ENCODE measurements around the gene LRRC8D.

DNA sequence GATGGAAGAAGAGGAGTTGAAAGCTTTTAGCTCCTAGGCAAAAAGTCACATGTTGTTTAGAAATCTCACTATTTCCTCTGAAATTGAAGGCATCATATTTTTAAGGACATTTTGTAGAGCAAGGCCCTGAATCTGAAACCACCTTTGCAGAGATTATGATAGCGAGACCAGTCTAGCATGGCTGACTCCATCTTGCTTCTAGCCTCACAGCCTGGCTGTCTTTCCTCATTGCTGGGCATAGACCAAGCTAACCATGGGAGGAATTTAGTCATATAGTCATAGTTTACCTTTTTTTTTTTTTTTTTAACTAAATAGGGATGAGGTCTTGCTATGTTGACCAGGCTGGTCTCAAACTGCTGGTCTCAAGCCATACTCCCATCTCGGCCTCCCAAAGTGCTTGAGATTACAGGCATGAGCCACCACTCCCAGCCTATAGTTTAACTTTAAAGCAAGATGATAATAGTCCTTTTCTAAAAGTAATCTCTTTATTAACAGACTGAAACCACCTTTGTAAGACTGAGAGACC, 131.8 kb downstream of the LRRC8D start:
- TF ChIP-seq POLR2AphosphoS5 (IDR thresholded peaks at IDR 0.05; ENCODE audit: borderline replicate concordance, low read depth, low read length) (no peak), EZH2 (IDR thresholded peaks at IDR 0.05) (no peak), FOXP2 (optimal IDR thresholded peaks at IDR 0.05; ENCODE audit: control extremely low read depth, extremely low read length, insufficient read depth) (no peak)
